ENCODE measurements around the gene YJEFN3. TPM values are rescaled to one million over a fixed set of nuclear protein-coding genes. Genes with fewer than 3 reads are reported as not detected.
A peak's percentile ranks its signal among the peaks of the same experiment; 100 is the strongest.

YJEFN3 gene
- total and polyA plus RNA-seq, 8 donors: 0.43 to 117 (median 3.3) TPM

GRCh38 chr19:19527371-19527656 is 1.4 kb upstream of the YJEFN3 start:
- peaks cover 19 to 71% (median 62%) of the 10 kb centered on the region in 4 donors for H3K36me3 ChIP-seq
- WGBS, 5 donors: 95 to 99% (median 97%) methylated on average over 9 of the region's 9 CpGs
- peaks cover 0 to 46% (median 10%) of the 10 kb centered on the region in 4 donors for H3K4me1 ChIP-seq
- intact Hi-C loops (cut with DNase I; ENCODE audit: low total_unique reads): no loop called here
- DNase-seq: no peak
- H3K27me3 ChIP-seq: no peaks in the 10 kb centered on the region
- H3K9me3 ChIP-seq: no peaks in the 10 kb centered on the region
- TF ChIP-seq, protein P1, sequence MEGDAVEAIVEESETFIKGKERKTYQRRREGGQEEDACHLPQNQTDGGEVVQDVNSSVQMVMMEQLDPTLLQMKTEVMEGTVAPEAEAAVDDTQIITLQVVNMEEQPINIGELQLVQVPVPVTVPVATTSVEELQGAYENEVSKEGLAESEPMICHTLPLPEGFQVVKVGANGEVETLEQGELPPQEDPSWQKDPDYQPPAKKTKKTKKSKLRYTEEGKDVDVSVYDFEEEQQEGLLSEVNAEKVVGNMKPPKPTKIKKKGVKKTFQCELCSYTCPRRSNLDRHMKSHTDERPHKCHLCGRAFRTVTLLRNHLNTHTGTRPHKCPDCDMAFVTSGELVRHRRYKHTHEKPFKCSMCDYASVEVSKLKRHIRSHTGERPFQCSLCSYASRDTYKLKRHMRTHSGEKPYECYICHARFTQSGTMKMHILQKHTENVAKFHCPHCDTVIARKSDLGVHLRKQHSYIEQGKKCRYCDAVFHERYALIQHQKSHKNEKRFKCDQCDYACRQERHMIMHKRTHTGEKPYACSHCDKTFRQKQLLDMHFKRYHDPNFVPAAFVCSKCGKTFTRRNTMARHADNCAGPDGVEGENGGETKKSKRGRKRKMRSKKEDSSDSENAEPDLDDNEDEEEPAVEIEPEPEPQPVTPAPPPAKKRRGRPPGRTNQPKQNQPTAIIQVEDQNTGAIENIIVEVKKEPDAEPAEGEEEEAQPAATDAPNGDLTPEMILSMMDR (IDR thresholded peaks at IDR 0.05): no peak
- TF ChIP-seq EP300 (IDR thresholded peaks at IDR 0.05) (no peak), POLR2A (IDR thresholded peaks at IDR 0.05) (no peak), POLR2AphosphoS5 (IDR thresholded peaks at IDR 0.05) (no peak)
- H3K4me3 ChIP-seq: no peak overlapping the region
- H3K27ac ChIP-seq: no peak overlapping the region

DNA sequence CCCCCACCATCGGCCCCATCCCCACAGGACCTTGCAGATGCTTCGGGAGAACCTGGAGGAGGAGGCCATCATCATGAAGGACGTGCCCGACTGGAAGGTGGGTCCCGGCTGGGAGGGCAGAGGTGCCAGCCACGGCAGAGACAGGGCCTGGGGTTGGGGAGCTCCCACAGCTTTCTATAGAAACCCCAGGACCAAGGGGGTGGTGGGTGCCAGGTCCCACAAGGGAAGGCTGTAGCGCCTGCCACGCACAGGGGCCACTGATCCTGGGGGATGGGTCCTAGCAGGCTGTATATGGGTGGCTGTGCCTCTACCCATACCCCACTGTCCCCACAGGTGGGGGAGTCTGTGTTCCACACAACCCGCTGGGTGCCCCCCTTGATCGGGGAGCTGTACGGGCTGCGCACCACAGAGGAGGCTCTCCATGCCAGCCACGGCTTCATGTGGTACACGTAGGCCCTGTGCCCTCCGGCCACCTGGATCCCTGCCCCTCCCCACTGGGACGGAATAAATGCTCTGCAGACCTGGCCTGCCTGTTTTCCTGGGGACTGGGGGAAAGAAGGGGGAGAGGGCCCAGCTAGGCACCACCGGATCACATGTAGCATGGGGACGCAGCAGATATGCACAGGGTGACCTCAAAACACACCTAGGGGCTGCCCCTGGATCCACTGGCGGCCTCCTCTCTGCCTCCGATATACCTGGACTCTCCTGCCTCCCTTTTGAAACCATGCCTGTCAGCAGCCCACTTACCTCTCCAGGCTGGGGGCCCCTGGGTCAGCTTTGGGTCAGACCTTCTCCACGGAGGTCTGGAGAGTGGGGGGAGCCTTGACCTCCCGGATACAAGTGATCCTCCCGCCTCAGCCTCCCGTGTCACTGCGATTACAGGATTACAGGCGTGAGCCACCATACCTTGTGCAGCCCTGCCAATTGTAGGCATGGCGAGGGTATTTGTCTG is 761 bp upstream of the YJEFN3 start:
- H3K27ac ChIP-seq: no peak overlapping the region
- H3K4me3 ChIP-seq: no peak overlapping the region
- TF ChIP-seq POLR2AphosphoS5 (IDR thresholded peaks at IDR 0.05) (no peak), EP300 (IDR thresholded peaks at IDR 0.05) (no peak), POLR2A (IDR thresholded peaks at IDR 0.05) (no peak)
- TF ChIP-seq, protein P1 (IDR thresholded peaks at IDR 0.05): no peak
- H3K4me1 ChIP-seq: peaks cover 0 to 50% (median 14%) of the 10 kb centered on the region in 4 donors
- no peak for DNase-seq
- 87 to 94% (median 91%) methylated on average over 17 to 27 of the region's 27 CpGs for WGBS, 5 donors
- intact Hi-C loops (cut with DNase I; ENCODE audit: low total_unique reads): no loop called here
- no peaks in the 10 kb centered on the region for H3K9me3 ChIP-seq
- peaks cover 19 to 67% (median 60%) of the 10 kb centered on the region in 4 donors for H3K36me3 ChIP-seq
- no peaks in the 10 kb centered on the region for H3K27me3 ChIP-seq

DNA sequence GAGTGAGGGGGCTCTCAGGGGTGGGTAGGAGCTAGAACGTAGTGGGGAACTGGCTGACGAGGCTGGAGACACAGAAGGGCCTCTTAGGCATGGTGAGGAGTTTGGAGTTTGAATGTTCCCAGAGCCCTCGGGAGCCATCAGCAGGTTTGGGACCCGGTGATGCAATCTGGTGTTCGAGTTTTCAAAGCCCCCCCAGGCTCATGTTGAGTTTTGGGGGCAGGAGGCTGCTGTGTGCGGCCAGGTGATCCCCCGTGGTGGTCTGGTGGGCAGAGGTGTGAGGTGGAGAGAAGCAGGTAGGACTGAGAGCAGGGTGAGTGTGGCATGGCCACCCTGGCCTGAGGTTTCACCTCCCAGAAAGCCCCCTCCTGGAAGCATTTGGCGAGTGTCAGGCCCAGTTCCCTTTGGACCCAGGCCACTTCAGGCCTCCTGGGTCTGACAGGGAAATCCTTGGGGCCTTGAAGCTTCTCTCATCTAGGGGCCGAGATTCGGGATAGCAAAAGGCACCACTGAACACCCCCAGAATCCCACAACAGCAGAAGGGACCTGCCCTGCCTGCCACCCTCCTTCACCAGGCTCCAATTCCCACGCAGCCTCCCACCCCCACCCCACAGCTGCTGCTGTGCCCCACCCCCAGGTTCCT is 1.2 kb downstream of the YJEFN3 start:
- peak in 1 of 2 donors; percentile 12 for DNase-seq
- WGBS, 5 donors: 62 to 75% (median 72%) methylated on average over 10 to 11 of the region's 11 CpGs

DNA sequence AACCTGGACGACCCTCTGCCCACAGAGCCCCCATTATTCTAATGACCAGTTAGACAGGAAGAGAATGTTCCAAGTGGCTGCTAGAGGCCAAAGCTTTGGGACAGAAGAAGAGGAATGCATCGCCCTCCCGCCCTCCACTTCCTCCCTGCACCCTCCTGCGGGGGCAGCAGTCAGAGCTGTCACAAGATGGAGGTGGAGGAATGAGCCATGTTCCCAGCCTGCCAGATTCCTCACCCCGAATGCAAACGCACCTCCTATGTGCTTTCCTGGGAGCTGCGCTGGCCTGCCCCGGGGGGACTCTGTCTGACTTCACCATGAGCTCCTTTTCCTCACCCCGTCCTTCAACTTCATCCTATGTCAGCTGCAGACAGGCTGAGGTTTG is 1.7 kb downstream of the YJEFN3 start:
- Histone ChIP-seq H3K4me1 (peaks cover 0 to 40% (median 12%) of the 10 kb centered on the region in 4 donors), H3K36me3 (peaks cover 16 to 47% (median 44%) of the 10 kb centered on the region in 4 donors), H3K4me3 (no peak overlapping the region), H3K27me3 (no peaks in the 10 kb centered on the region), H3K9me3 (no peaks in the 10 kb centered on the region), H3K27ac (no peak overlapping the region)
- intact Hi-C loops (cut with DNase I; ENCODE audit: low total_unique reads): loop anchor here (10.0 kb wide), 1 partner anchor 424 kb away; no protein-coding TSS in a partner anchor
- 55 to 69% (median 63%) methylated on average over 9 of the region's 9 CpGs for WGBS, 5 donors
- no peak for TF ChIP-seq EP300 (IDR thresholded peaks at IDR 0.05)
- no peak for TF ChIP-seq POLR2AphosphoS5 (IDR thresholded peaks at IDR 0.05)
- TF ChIP-seq POLR2A (IDR thresholded peaks at IDR 0.05): no peak
- TF ChIP-seq, protein P1 (IDR thresholded peaks at IDR 0.05): no peak
- DNase-seq: peak in 1 of 2 donors; percentile 12

More for the DNA sequence above, 1.2 kb downstream of the YJEFN3 start:
- peaks cover 16 to 50% (median 46%) of the 10 kb centered on the region in 4 donors for H3K36me3 ChIP-seq
- H3K9me3 ChIP-seq: no peaks in the 10 kb centered on the region
- no peaks in the 10 kb centered on the region for H3K27me3 ChIP-seq
- intact Hi-C loops (cut with DNase I; ENCODE audit: low total_unique reads): loop anchor here (10.0 kb wide), 1 partner anchor 425 kb away; no protein-coding TSS in a partner anchor
- no peak for TF ChIP-seq EP300 (IDR thresholded peaks at IDR 0.05)
- TF ChIP-seq POLR2AphosphoS5 (IDR thresholded peaks at IDR 0.05): no peak
- peaks cover 0 to 45% (median 12%) of the 10 kb centered on the region in 4 donors for H3K4me1 ChIP-seq
- no peak overlapping the region for H3K4me3 ChIP-seq
- no peak overlapping the region for H3K27ac ChIP-seq
